DMS53 treated with DMSO at 0.1 percent for 48 hours (cell line): ENCODE results near the gene TEK.

Experiments
- DNase-seq: peaks from one replicate; lab custom pipeline; 2025; ENCODE audit not compliant: unreplicated experiment; lab: John Stamatoyannopoulos, UW

Gene TEK

GRCh38 chr9:27118916-27119315 is 9.9 kb downstream of the TEK start:
- DNase-seq: no peak

GRCh38 chr9:27124151-27124550 is 15.1 kb downstream of the TEK start:
- DNase-seq: no peak

- peak; percentile 16 for DNase-seq
Observed at GRCh38 chr9:27125030-27125429, 16.0 kb downstream of the TEK start.

- DNase-seq: no peak
Observed at GRCh38 chr9:27125936-27126335, 16.9 kb downstream of the TEK start.

GRCh38 chr9:27126670-27127069 is 17.6 kb downstream of the TEK start:
- DNase-seq: no peak

GRCh38 chr9:27129221-27129620 is 20.2 kb downstream of the TEK start:
- DNase-seq: no peak

GRCh38 chr9:27131731-27132130 is 22.7 kb downstream of the TEK start:
- no peak for DNase-seq

- DNase-seq: no peak
Observed at GRCh38 chr9:27133817-27134216, 24.8 kb downstream of the TEK start.

- DNase-seq: no peak
Observed at GRCh38 chr9:27142299-27142930, 33.4 kb downstream of the TEK start.

GRCh38 chr9:27145143-27145542 is 36.1 kb downstream of the TEK start:
- no peak for DNase-seq

- no peak for DNase-seq
Observed at GRCh38 chr9:27149651-27150050, 40.6 kb downstream of the TEK start.

- no peak for DNase-seq
Observed at GRCh38 chr9:27150746-27151406, 41.9 kb downstream of the TEK start.

GRCh38 chr9:27151693-27152404 is 42.8 kb downstream of the TEK start:
- no peak for DNase-seq

GRCh38 chr9:27152405-27152718 is 43.3 kb downstream of the TEK start:
- DNase-seq: no peak

GRCh38 chr9:27154908-27155307 is 45.9 kb downstream of the TEK start:
- DNase-seq: no peak

- no peak for DNase-seq
Observed at GRCh38 chr9:27157097-27157496, 48.1 kb downstream of the TEK start.

- no peak for DNase-seq
Observed at GRCh38 chr9:27157736-27158135, 48.7 kb downstream of the TEK start.

GRCh38 chr9:27160636-27161035 is 51.6 kb downstream of the TEK start:
- DNase-seq: no peak

- DNase-seq: no peak
Observed at GRCh38 chr9:27162045-27162444, 53.0 kb downstream of the TEK start.

GRCh38 chr9:27165068-27165467 is 56.0 kb downstream of the TEK start:
- DNase-seq: no peak

GRCh38 chr9:27165670-27166069 is 56.6 kb downstream of the TEK start:
- DNase-seq: no peak

GRCh38 chr9:27168496-27168895 is 59.5 kb downstream of the TEK start:
- DNase-seq: no peak

- no peak for DNase-seq
Observed at GRCh38 chr9:27168951-27169350, 59.9 kb downstream of the TEK start.
